Mesenchymal stem cell (in vitro differentiated cells and primary cell): ENCODE results near the gene RHOBTB3.
A peak's percentile ranks its signal among the peaks of the same experiment; 100 is the strongest.

Source experiments
- DNase-seq: peaks from one replicate; pipeline ENCODE4 v3.0.0-alpha.2; 2013
- H2AFZ ChIP-seq: one replicate; pipeline ENCODE4 v1.6.1; 2013; ENCODE audit warnings: low read depth, mild to moderate bottlenecking, control low read depth, inconsistent platforms, low read length, moderate library complexity
- H2AK5ac ChIP-seq: 2 replicates; pipeline ENCODE4 v1.6.1; 2013; ENCODE audit warnings: low read length, moderate library complexity, mild to moderate bottlenecking, inconsistent platforms; ENCODE audit not compliant: severe bottlenecking
- H2BK120ac ChIP-seq: one replicate; pipeline ENCODE4 v1.6.1; 2013; ENCODE audit warnings: low read depth, mild to moderate bottlenecking, inconsistent platforms, low read length, moderate library complexity
- H2BK12ac ChIP-seq, 2 experiments: one replicate each; pipeline ENCODE4 v1.6.1; 2013; ENCODE audit warnings: inconsistent platforms in 2 of 2, low read length in 2 of 2, mild to moderate bottlenecking in 2 of 2, moderate library complexity in 2 of 2, control low read depth in 1 of 2
- H2BK15ac ChIP-seq: one replicate; pipeline ENCODE4 v1.6.1; 2013; ENCODE audit warnings: mild to moderate bottlenecking, low read depth, inconsistent platforms; ENCODE audit not compliant: poor library complexity, severe bottlenecking
- H2BK5ac ChIP-seq: 2 replicates; pipeline ENCODE4 v1.6.1; 2013; ENCODE audit warnings: low read depth, mild to moderate bottlenecking, low read length, control low read depth, inconsistent platforms; ENCODE audit not compliant: poor library complexity, severe bottlenecking
- H3K14ac ChIP-seq, 2 experiments: one replicate each; pipeline ENCODE4 v1.6.1; 2013; ENCODE audit warnings: inconsistent platforms in 2 of 2, low read length in 2 of 2, control low read depth in 1 of 2, mild to moderate bottlenecking in 1 of 2, moderate library complexity in 1 of 2
- H3K18ac ChIP-seq, 2 experiments: one replicate each; pipeline ENCODE4 v1.6.1; 2013; ENCODE audit warnings: inconsistent platforms in 2 of 2, low read length in 2 of 2, control low read depth in 1 of 2, low read depth in 1 of 2, mild to moderate bottlenecking in 1 of 2
- H3K23ac ChIP-seq, 2 experiments: one replicate each; pipeline ENCODE4 v1.6.1; 2013; ENCODE audit warnings: inconsistent platforms in 2 of 2, low read length in 2 of 2, mild to moderate bottlenecking in 2 of 2, moderate library complexity in 2 of 2, control low read depth in 1 of 2
- H3K27ac ChIP-seq: 2 replicates; pipeline ENCODE4 v1.5.1; 2013; ENCODE audit warnings: mild to moderate bottlenecking, moderate library complexity, low read length, control low read depth, inconsistent platforms; ENCODE audit not compliant: poor library complexity, severe bottlenecking
- H3K27me3 ChIP-seq, 2 experiments: 2 replicates each; pipeline versions ENCODE4 v1.6.1 to v1.7.0; 2013; ENCODE audit warnings: low read length in 2 of 2, mild to moderate bottlenecking in 2 of 2, moderate library complexity in 2 of 2, control low read depth in 1 of 2, inconsistent platforms in 1 of 2; ENCODE audit not compliant: control insufficient read depth in 1 of 2, insufficient read depth in 1 of 2
- H3K36me3 ChIP-seq, 2 experiments: 2 replicates each; pipeline versions ENCODE4 v1.6.1 to v1.7.0; 2013; ENCODE audit warnings: low read length in 2 of 2, control low read depth in 1 of 2, inconsistent platforms in 1 of 2, low read depth in 1 of 2, mild to moderate bottlenecking in 1 of 2; ENCODE audit not compliant: insufficient read depth in 2 of 2, control insufficient read depth in 1 of 2
- H3K4ac ChIP-seq, 2 experiments: one replicate each; pipeline ENCODE4 v1.6.1; 2013; ENCODE audit warnings: inconsistent platforms in 2 of 2, low read length in 2 of 2, mild to moderate bottlenecking in 2 of 2, moderate library complexity in 2 of 2, control low read depth in 1 of 2, low read depth in 1 of 2
- H3K4me1 ChIP-seq: 2 replicates; pipeline ENCODE4 v1.6.1; 2013; ENCODE audit warnings: low read depth, low read length, control low read depth; ENCODE audit not compliant: control insufficient read depth, insufficient read depth
- H3K4me2 ChIP-seq: 2 replicates; pipeline ENCODE4 v1.6.1; 2013; ENCODE audit warnings: low read length, mild to moderate bottlenecking, inconsistent platforms; ENCODE audit not compliant: poor library complexity, severe bottlenecking
- H3K4me3 ChIP-seq, 2 experiments: 2 replicates each; pipeline versions ENCODE4 v1.5.1 to v1.7.0; 2013; ENCODE audit warnings: low read length in 2 of 2, mild to moderate bottlenecking in 2 of 2, control low read depth in 1 of 2, low read depth in 1 of 2; ENCODE audit not compliant: insufficient read depth in 1 of 2
- H3K79me1 ChIP-seq: replicated peaks from 2 replicates; pipeline ENCODE4 v1.6.1; 2013; ENCODE audit warnings: mild to moderate bottlenecking, control low read depth, low read length, inconsistent platforms; ENCODE audit not compliant: poor library complexity, severe bottlenecking
- H3K9ac ChIP-seq: 2 replicates; pipeline ENCODE4 v1.7.0; 2013; ENCODE audit warnings: mild to moderate bottlenecking, low read length, moderate library complexity
- H3K9me3 ChIP-seq: 2 replicates; pipeline ENCODE4 v1.7.0; 2013; ENCODE audit warnings: mild to moderate bottlenecking, low read length; ENCODE audit not compliant: control insufficient read depth
- H4K8ac ChIP-seq: one replicate; pipeline ENCODE4 v1.6.1; 2013; ENCODE audit warnings: inconsistent platforms, mild to moderate bottlenecking, low read length, moderate library complexity
- H4K91ac ChIP-seq: one replicate; pipeline ENCODE4 v1.6.1; 2013; ENCODE audit warnings: mild to moderate bottlenecking, low read length, inconsistent platforms
- WGBS: methylation state at CpG from one replicate; pipeline ENCODE4 v1.1.7; 2013; ENCODE audit warnings: mixed read lengths; 5-methylcytosine and 5-hydroxymethylcytosine counted together

The RHOBTB3 gene

DNA sequence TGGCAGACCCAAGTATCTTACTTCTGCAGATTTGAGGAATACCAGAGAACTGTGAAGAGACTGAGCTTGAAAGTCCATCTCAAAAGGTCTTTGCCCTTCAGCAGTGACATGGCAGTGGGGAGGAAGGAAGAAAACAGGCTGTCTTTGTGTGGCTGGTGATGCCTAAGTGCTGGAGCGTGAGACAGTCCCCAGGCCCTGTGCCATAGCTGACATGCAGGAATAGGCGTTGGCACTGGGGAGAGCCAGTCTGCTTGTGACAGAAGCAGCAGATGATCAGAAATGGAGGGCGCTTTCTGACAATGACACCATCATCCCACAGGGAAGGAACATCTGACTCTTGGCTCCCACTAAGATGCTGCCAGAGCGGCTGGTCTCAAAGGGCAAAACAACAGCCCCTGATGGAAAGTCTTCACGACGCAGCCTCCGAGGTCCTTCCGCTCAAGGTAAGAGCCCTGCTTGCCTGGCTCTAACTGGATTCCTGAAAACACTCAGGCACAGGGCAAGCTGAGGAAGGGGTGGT is 106.9 kb downstream of the RHOBTB3 start:
- Histone ChIP-seq H3K4ac (no peak overlapping the region), H2AK5ac (no peak overlapping the region), H4K91ac (no peak overlapping the region), H3K4me3 (no peak overlapping the region), H2BK15ac (no peak overlapping the region), H4K8ac (no peak overlapping the region), H3K4me1 (peaks cover 5% of the 10 kb centered on the region), H2AFZ (no peak overlapping the region), H3K27me3 (no peaks in the 10 kb centered on the region), H3K9me3 (no peaks in the 10 kb centered on the region), H3K18ac (no peak overlapping the region), H2BK120ac (no peak overlapping the region), H3K4me2 (no peak overlapping the region), H3K14ac (no peak overlapping the region), H2BK5ac (no peak overlapping the region), H3K79me1 (no peaks in the 10 kb centered on the region), H3K27ac (no peak overlapping the region), H3K9ac (no peak overlapping the region), H3K23ac (no peak overlapping the region), H2BK12ac (no peak overlapping the region), H3K36me3 (no peaks in the 10 kb centered on the region)
- 96% methylated on average over 6 of the region's 8 CpGs for WGBS
- DNase-seq = no peak

DNA sequence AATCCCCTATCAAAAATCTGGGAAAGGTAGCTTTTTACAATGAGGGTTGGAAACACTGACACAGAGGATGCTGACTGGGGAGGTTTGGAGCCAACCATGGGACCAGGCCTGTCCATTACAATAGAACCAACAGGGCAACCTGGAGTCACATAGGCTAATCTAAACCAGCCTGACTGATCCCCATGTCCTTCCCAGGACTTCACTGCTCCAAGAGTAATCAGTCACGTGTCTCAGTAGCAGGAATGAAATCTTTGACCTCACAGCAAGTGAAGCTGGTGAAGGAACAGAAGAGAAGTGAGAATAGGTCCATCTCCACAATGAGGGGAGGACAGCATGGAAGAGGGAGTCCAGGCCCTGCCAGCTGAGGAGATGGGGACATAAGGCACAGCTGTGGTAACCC is 107.4 kb downstream of the RHOBTB3 start:
- H3K18ac ChIP-seq = no peak overlapping the region
- H2BK15ac ChIP-seq = no peak overlapping the region
- no peaks in the 10 kb centered on the region for H3K27me3 ChIP-seq
- 73% methylated on average over 1 of the region's 1 CpG for WGBS
- no peak overlapping the region for H3K4ac ChIP-seq
- no peak overlapping the region for H2BK12ac ChIP-seq
- H2AFZ ChIP-seq = no peak overlapping the region
- no peak overlapping the region for H2AK5ac ChIP-seq
- no peak overlapping the region for H2BK5ac ChIP-seq
- no peak for DNase-seq
- no peak overlapping the region for H4K91ac ChIP-seq
- H4K8ac ChIP-seq = no peak overlapping the region
- no peaks in the 10 kb centered on the region for H3K9me3 ChIP-seq
- H3K14ac ChIP-seq = no peak overlapping the region
- no peak overlapping the region for H3K9ac ChIP-seq
- H3K36me3 ChIP-seq = no peaks in the 10 kb centered on the region
- no peak overlapping the region for H3K4me3 ChIP-seq
- no peaks in the 10 kb centered on the region for H3K79me1 ChIP-seq
- peaks cover 8% of the 10 kb centered on the region for H3K4me1 ChIP-seq
- no peak overlapping the region for H2BK120ac ChIP-seq
- no peak overlapping the region for H3K4me2 ChIP-seq
- no peak overlapping the region for H3K23ac ChIP-seq
- H3K27ac ChIP-seq = no peak overlapping the region

DNA sequence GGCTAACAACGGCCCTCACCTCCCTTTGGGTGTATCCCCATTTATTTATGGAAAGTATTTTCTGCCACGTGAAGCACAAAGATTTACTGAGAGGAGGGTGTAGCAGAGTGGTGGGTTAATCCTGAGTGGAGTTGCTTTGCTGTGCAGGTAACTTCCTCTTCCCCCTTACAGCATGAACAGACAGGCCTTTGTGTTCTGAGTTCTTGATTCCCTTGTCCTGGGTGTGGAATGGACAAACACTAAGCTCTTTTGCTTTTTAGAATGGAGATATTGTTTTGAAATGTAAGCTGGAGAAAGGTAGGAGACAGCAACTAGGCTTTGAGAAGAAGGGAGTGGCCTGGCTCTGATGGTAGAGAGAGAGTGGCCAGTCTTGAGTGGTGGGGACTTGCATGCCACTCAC is 108.5 kb downstream of the RHOBTB3 start:
- H2BK120ac ChIP-seq = no peak overlapping the region
- H2BK5ac ChIP-seq = no peak overlapping the region
- no peak overlapping the region for H2AFZ ChIP-seq
- H3K9me3 ChIP-seq = no peaks in the 10 kb centered on the region
- no peaks in the 10 kb centered on the region for H3K27me3 ChIP-seq
- H3K9ac ChIP-seq = no peak overlapping the region
- H3K18ac ChIP-seq = no peak overlapping the region
- H2BK15ac ChIP-seq = no peak overlapping the region
- no peak overlapping the region for H3K14ac ChIP-seq
- 92% methylated on average over 2 of the region's 2 CpGs for WGBS
- H4K91ac ChIP-seq = no peak overlapping the region
- H3K4ac ChIP-seq = no peak overlapping the region
- no peak overlapping the region for H3K4me2 ChIP-seq
- peaks cover 8% of the 10 kb centered on the region for H3K4me1 ChIP-seq
- no peak for DNase-seq
- H2AK5ac ChIP-seq = no peak overlapping the region
- H4K8ac ChIP-seq = no peak overlapping the region
- peak overlapping the region in 1 of 2 experiments; percentile 65 for H2BK12ac ChIP-seq
- H3K23ac ChIP-seq = no peak overlapping the region
- H3K27ac ChIP-seq = no peak overlapping the region
- H3K4me3 ChIP-seq = no peak overlapping the region
- H3K79me1 ChIP-seq = no peaks in the 10 kb centered on the region
- no peaks in the 10 kb centered on the region for H3K36me3 ChIP-seq

DNA sequence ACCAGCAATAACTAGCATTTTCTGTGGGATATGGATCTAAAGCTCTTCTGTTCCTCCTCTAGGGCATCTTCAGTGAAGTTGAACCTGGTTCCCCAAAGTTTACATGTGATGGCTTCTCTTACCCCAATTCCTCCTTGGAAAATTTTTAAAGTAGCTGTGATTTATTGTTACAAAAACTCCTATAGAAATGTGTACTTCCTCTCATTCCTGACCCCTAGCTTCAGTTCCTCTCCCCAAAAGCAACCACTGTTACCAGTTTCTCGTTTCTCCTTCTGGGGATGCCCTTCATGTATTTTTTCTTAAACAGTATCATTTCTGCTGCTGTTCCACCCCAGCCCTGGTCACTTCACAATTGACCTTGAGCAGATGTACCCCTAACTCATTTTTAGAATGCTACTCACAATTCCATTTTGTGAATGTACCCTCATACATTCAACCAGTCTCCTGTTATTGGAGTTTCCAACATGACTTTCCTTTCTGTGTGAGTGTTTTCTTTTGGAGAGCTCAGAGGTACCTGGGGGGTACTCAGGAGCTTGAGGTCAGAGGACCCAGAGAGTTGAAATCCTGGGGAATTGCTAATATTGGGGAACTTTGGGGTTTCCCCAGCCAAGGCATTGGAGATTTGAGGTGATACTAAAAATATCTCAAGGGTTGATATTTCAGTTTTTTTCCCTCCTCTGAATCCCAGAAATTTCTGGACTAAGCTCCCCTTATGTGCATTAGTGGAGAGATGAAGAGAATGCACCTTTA is 110.0 kb downstream of the RHOBTB3 start:
- Histone ChIP-seq H3K4me3 (no peak overlapping the region), H4K91ac (no peak overlapping the region), H3K9me3 (no peaks in the 10 kb centered on the region), H3K4me1 (peaks cover 5% of the 10 kb centered on the region), H3K4me2 (no peak overlapping the region), H3K79me1 (no peaks in the 10 kb centered on the region), H2AFZ (no peak overlapping the region), H3K27me3 (no peaks in the 10 kb centered on the region), H3K18ac (no peak overlapping the region), H3K27ac (no peak overlapping the region), H2BK5ac (no peak overlapping the region), H3K14ac (no peak overlapping the region), H3K36me3 (no peaks in the 10 kb centered on the region), H2BK120ac (no peak overlapping the region), H3K4ac (no peak overlapping the region), H3K9ac (peak overlapping the region; percentile 64), H4K8ac (no peak overlapping the region), H2AK5ac (no peak overlapping the region), H3K23ac (no peak overlapping the region), H2BK12ac (peak overlapping the region in 1 of 2 experiments; percentile 25), H2BK15ac (no peak overlapping the region)
- 96% methylated on average over 1 of the region's 1 CpG for WGBS
- no peak for DNase-seq
